ENCODE data around the gene MCU. TPM values are rescaled to one million over a fixed set of nuclear protein-coding genes. Genes with fewer than 3 reads are reported as not detected.
A peak's percentile ranks its signal among the peaks of the same experiment; 100 is the strongest.

MCU gene
- total and polyA plus RNA-seq, 3 donors from 2014 or later = 15.0 to 20.0 (median 16.9) TPM

DNA sequence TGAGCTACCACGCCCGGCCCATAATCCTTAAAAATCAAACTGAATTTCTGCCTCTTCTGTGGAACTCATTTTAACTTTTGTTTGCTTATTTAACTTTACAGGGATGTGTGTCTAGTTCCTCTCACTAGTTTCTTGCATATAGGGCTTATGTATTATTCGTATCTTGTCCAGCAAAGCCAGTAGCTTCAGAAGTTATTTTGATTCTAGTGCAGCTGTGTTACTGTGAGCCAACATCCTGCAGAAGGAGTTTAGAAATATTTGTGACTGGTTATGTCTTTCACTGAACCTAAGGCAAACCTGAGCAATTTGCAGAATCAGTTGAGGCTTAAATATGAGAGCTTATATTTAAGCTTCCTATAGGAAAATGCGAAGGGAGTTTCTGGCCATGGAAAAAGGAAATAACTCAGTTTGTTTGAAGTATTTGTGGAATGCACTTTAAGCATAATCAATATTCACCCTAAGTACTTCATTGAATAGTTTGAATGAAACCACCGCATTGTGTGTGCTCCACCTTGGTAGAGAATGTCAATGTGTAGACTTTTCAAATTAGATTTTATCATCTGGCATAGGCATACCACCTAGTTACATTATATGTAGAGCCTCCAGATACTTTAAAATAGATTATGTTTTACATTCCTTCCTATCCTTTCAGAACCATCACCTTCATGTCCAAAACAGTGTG, 90.8 kb downstream of the MCU start:
- intact Hi-C loops (cut with DNase I; ENCODE audit: low total_unique reads) = no loop called here
- no peak for TF ChIP-seq POLR2A (IDR thresholded peaks at IDR 0.05)
- TF ChIP-seq, protein P1, sequence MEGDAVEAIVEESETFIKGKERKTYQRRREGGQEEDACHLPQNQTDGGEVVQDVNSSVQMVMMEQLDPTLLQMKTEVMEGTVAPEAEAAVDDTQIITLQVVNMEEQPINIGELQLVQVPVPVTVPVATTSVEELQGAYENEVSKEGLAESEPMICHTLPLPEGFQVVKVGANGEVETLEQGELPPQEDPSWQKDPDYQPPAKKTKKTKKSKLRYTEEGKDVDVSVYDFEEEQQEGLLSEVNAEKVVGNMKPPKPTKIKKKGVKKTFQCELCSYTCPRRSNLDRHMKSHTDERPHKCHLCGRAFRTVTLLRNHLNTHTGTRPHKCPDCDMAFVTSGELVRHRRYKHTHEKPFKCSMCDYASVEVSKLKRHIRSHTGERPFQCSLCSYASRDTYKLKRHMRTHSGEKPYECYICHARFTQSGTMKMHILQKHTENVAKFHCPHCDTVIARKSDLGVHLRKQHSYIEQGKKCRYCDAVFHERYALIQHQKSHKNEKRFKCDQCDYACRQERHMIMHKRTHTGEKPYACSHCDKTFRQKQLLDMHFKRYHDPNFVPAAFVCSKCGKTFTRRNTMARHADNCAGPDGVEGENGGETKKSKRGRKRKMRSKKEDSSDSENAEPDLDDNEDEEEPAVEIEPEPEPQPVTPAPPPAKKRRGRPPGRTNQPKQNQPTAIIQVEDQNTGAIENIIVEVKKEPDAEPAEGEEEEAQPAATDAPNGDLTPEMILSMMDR (IDR thresholded peaks at IDR 0.05) = no peak
- no peaks in the 10 kb centered on the region for H3K36me3 ChIP-seq (ENCODE audit: low read depth, missing control alignments)
- no peak overlapping the region for H3K27ac ChIP-seq
- H3K9me3 ChIP-seq = no peaks in the 10 kb centered on the region
- DNase-seq = no peak
- peaks cover 5% of the 10 kb centered on the region for H3K4me1 ChIP-seq
- 95% methylated on average over 5 of the region's 5 CpGs for WGBS, 2 donors
- no peaks in the 10 kb centered on the region for H3K27me3 ChIP-seq
- no peak overlapping the region for H3K4me3 ChIP-seq

DNA sequence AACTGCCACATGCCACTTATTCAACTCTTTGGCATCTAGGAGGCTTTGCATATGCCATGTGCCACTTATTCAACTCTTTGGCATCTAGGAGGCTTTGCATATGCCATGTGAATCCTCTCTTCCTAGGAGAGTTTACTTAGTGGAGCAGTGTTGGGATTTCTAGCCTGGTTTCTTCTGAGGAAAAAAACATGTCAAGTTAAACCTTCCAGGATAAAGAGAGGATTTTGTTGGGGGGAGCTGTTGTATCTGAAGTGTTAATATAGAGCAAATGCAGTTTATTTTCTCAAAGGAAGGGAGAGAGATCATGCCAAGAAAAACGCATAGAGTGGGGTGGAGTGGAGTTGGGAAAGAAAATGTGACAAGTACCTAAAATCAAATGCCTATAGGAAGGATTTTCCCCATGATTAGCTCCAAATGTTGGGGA, 91.5 kb downstream of the MCU start:
- H3K27ac ChIP-seq = no peak overlapping the region
- WGBS, 2 donors = 68 to 77% methylated on average over 1 of the region's 1 CpG
- no peak for DNase-seq

DNA sequence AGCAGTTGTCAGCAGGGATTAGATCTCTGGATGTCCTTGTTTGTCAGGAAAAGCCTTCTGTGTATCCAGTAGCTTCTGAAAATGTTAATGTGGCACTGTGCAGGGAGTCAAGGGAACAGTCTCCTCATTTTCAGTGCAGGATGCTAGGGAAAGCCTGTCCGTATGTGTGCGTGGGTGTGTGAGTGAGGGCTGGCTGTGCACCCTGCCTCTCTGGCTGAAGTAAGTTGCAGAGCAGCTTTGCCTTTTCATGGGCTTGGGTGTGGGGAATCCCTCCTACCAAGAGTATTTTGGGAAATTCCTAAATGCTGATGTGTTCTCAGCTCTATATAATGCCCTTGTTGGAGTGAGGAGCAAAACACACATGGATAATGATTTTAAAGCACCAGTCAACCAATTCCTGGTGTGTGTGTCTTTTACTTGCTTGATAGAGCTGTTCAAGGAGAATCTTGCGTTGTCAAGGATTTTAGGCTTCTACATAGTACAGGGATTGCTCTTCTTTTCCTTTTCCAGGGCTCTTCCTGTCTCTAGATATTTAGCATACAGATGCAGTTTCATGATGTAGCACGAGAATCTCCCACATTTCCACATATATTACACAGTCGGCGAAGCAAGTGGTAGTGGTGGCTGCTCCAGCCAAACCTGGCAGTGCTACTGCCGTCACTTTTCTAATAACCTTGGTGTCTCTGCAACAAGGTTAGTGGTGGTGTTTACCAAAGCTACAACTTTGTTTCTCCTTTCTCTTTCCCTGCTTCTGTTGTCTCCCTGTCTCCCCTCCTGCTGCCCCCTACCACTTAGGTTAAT, 92.8 kb downstream of the MCU start:
- DNase-seq = peak; percentile 28
- 51 to 64% methylated on average over 7 of the region's 7 CpGs for WGBS, 2 donors
- H3K27ac ChIP-seq = no peak overlapping the region

More for the DNA sequence above, 91.5 kb downstream of the MCU start:
- no peaks in the 10 kb centered on the region for H3K36me3 ChIP-seq (ENCODE audit: low read depth, missing control alignments)
- no peaks in the 10 kb centered on the region for H3K27me3 ChIP-seq
- H3K4me3 ChIP-seq = no peak overlapping the region
- TF ChIP-seq, protein P1 (IDR thresholded peaks at IDR 0.05) = no peak
- TF ChIP-seq POLR2A (IDR thresholded peaks at IDR 0.05) = no peak
- no peaks in the 10 kb centered on the region for H3K9me3 ChIP-seq
- intact Hi-C loops (cut with DNase I; ENCODE audit: low total_unique reads) = no loop called here
- peaks cover 5% of the 10 kb centered on the region for H3K4me1 ChIP-seq

DNA sequence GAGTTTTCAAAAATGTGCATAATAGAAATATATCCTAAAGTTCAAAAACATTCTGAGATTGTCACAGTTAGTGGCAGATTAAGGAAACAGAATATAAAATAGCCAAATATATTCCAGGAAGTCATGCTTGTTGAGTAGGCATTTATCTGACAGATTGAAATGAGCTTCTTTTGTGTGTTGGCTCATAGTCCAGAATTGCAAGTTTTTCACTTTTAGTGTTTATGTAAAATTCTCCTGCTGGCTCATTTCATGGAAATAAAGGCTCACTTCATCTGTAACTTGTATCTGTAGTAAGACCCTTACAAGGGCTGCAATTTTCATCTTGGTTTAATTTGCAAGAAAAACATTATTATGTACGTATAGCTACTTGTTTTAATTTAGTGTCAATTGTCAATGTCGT, 93.5 kb downstream of the MCU start:
- Histone ChIP-seq H3K4me3 (no peak overlapping the region), H3K27me3 (no peaks in the 10 kb centered on the region), H3K9me3 (no peaks in the 10 kb centered on the region), H3K4me1 (peaks cover 5% of the 10 kb centered on the region), H3K27ac (no peak overlapping the region), H3K36me3 (ENCODE audit: low read depth, missing control alignments) (no peaks in the 10 kb centered on the region)
- DNase-seq = no peak
- TF ChIP-seq, protein P1 (IDR thresholded peaks at IDR 0.05) = no peak
- no peak for TF ChIP-seq POLR2A (IDR thresholded peaks at IDR 0.05)
- intact Hi-C loops (cut with DNase I; ENCODE audit: low total_unique reads) = no loop called here
- 84 to 93% methylated on average over 2 of the region's 2 CpGs for WGBS, 2 donors

More for the DNA sequence above, 92.8 kb downstream of the MCU start:
- H3K4me3 ChIP-seq = no peak overlapping the region
- H3K9me3 ChIP-seq = no peaks in the 10 kb centered on the region
- H3K36me3 ChIP-seq (ENCODE audit: low read depth, missing control alignments) = no peaks in the 10 kb centered on the region
- intact Hi-C loops (cut with DNase I; ENCODE audit: low total_unique reads) = no loop called here
- H3K27me3 ChIP-seq = no peaks in the 10 kb centered on the region
- TF ChIP-seq, protein P1 (IDR thresholded peaks at IDR 0.05) = no peak
- TF ChIP-seq POLR2A (IDR thresholded peaks at IDR 0.05) = no peak
- peaks cover 5% of the 10 kb centered on the region for H3K4me1 ChIP-seq

Data from testis (tissue), 3 donors.